Activated B cell treated with CpG ODN at 0.5 μM for 24 hours (primary cell): ENCODE results near the gene PNMA6A. TPM values are rescaled to one million over a fixed set of nuclear protein-coding genes. Genes with fewer than 3 reads are reported as not detected.
"Not testable (repeated sequence)": the region's sequence is repeated elsewhere in the genome, so short reads cannot be mapped to it uniquely, and the experiment has no call there.

Experiments used
- ATAC-seq: fragments of 200-7000 bp; cut with Tn5 transposase; one replicate; pipeline ENCODE4 v1.10.0; 2021; ENCODE audit warnings: low read depth, mild to moderate bottlenecking, moderate library complexity
- CTCF ChIA-PET: fragments of 350-600 bp; sonication (Branson Sonifier 250); formaldehyde crosslinking; loops from one replicate; lab custom pipeline; 2021; ENCODE audit warnings: antibody characterized with exemption; lab: Charles Lee
- POLR2A ChIA-PET: fragments of 350-600 bp; sonication (Branson Sonifier 250); formaldehyde crosslinking; loops from one replicate; lab custom pipeline; 2021; ENCODE audit warnings: antibody characterized with exemption; lab: Charles Lee
- DNase-seq: peaks from one replicate; pipeline ENCODE4 v3.0.0; 2022
- H3K27ac Mint-ChIP-seq: one replicate; pipeline ENCODE4 v1.8.0; 2020; ENCODE audit warnings: mixed read lengths
- H3K27me3 Mint-ChIP-seq: one replicate; pipeline ENCODE4 v1.8.0; 2021; ENCODE audit warnings: mixed read lengths
- H3K36me3 Mint-ChIP-seq: one replicate; pipeline ENCODE4 v1.8.0; 2021; ENCODE audit warnings: low read depth, mixed read lengths
- H3K4me1 Mint-ChIP-seq: one replicate; pipeline ENCODE4 v1.8.0; 2021; ENCODE audit warnings: mixed read lengths
- H3K4me3 Mint-ChIP-seq: one replicate; pipeline ENCODE4 v1.8.0; 2020; ENCODE audit warnings: mild to moderate bottlenecking, mixed read lengths
- H3K9me3 Mint-ChIP-seq: one replicate; pipeline ENCODE4 v1.8.0; 2020; ENCODE audit warnings: mixed read lengths
- CTCF ChIP-seq: fragments of 200-600 bp; IDR thresholded peaks from one replicate; pipeline ENCODE4 v1.8.0; 2022; ENCODE audit warnings: antibody characterized with exemption, mild to moderate bottlenecking
- intact Hi-C: fragments of 100-400 bp; cut with micrococcal nuclease; formaldehyde crosslinking; loops from one replicate; pipeline ENCODE4 v1.15.1; 2024
- total RNA-seq: library from RNA; stranded (reverse); gene quantifications from 2 replicates; pipeline ENCODE4 v1.2.3, GENCODE V29; 2022

The PNMA6A gene
- total RNA-seq, 1 donor from 2014 or later, result 0.38 TPM

GRCh38 chrX:153064061-153064460 is 8.2 kb upstream of the PNMA6A start:
- no peaks in the 10 kb centered on the region for H3K36me3 Mint-ChIP-seq
- DNase-seq (no peak), ATAC-seq (no peak)
- ChIA-PET CTCF (interaction anchor here (0.8 kb wide), 1 partner anchor 31 kb away, joined by 3 read pairs; no protein-coding TSS in a partner anchor), POLR2A (no interaction called here)
- no peaks in the 10 kb centered on the region for H3K9me3 Mint-ChIP-seq
- H3K27me3 Mint-ChIP-seq, result no peaks in the 10 kb centered on the region
- no peaks in the 10 kb centered on the region for H3K4me1 Mint-ChIP-seq
- intact Hi-C loops, result loop anchor here (5.0 kb wide), 1 partner anchor 253 kb away; no protein-coding TSS in a partner anchor
- H3K4me3 Mint-ChIP-seq, result no peak overlapping the region
- H3K27ac Mint-ChIP-seq, result no peak overlapping the region
- TF ChIP-seq CTCF, result no peak

DNA sequence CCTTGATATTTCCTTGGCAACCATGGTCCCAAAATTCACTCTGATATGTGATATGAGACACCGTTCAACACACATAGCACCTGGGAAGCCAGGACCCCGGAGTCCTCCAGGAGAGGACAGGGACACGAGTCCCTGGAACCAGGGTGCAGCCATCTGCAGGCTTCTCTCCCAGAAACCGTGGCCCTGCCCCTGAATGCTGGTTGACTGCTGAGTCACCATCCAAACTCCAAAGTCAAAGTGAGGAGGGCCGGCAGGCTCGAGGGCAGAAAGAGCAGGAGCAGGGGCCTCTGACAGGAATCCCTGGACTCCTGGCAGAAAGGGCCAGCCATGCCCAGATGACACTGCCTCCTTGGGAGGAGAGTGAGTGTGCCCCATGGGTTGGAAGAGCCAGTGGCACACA is 6.9 kb upstream of the PNMA6A start:
- H3K4me3 Mint-ChIP-seq, result no peak overlapping the region
- TF ChIP-seq CTCF, result no peak
- intact Hi-C loops, result no loop called here
- DNase-seq (no peak), ATAC-seq (no peak)
- ChIA-PET POLR2A (no interaction called here), CTCF (no interaction called here)
- no peaks in the 10 kb centered on the region for H3K36me3 Mint-ChIP-seq
- no peak overlapping the region for H3K27ac Mint-ChIP-seq
- H3K9me3 Mint-ChIP-seq, result no peaks in the 10 kb centered on the region
- no peaks in the 10 kb centered on the region for H3K4me1 Mint-ChIP-seq
- H3K27me3 Mint-ChIP-seq, result no peaks in the 10 kb centered on the region

DNA sequence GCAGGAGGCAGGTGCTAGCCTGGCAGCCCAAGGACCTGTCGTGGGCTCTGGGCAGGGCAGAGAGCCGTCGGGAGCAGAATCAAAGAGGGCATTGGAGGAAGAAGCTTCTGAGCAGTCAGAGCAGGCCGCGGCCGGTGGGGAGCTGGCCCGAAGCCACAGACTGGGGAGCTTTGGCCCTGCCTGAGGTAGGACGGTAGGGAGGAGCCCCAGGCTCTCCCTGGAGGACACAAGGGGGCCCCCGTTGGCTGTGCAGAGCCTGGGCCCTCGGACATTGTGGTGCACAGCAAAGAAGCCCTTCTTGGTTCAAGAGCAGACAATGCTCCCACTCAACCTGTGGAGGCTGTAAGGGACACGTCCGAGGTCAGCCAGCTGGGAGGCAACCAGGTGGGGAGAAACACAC is 5.9 kb upstream of the PNMA6A start:
- ATAC-seq, intact Hi-C loops, H3K9me3 Mint-ChIP-seq, H3K27me3 Mint-ChIP-seq, H3K4me1 Mint-ChIP-seq, POLR2A ChIA-PET, H3K4me3 Mint-ChIP-seq, CTCF ChIA-PET, H3K27ac Mint-ChIP-seq, H3K36me3 Mint-ChIP-seq, DNase-seq: not testable (repeated sequence)

DNA sequence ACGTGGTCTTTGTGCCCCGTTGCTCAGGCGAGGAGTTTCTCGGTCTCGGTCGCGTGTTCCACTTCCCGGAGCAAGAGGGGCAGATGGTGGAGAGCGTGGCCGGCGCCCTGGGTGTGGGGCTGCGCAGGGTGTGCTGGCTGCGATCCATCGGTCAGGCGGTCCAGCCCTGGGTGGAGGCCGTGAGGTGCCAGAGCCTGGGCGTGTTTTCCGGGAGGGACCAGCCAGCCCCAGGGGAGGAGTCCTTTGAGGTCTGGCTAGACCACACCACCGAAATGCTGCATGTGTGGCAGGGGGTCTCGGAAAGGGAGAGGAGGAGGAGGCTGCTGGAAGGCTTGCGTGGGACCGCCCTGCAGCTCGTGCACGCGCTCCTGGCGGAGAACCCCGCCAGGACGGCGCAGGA is 1.1 kb downstream of the PNMA6A start:
- DNase-seq, H3K36me3 Mint-ChIP-seq, CTCF ChIA-PET, H3K27ac Mint-ChIP-seq, intact Hi-C loops, H3K27me3 Mint-ChIP-seq, ATAC-seq, H3K4me1 Mint-ChIP-seq, H3K4me3 Mint-ChIP-seq, H3K9me3 Mint-ChIP-seq, POLR2A ChIA-PET: not testable (repeated sequence)

- H3K27ac Mint-ChIP-seq, result no peak overlapping the region
- no peaks in the 10 kb centered on the region for H3K9me3 Mint-ChIP-seq
- TF ChIP-seq CTCF, result no peak
Observed at GRCh38 chrX:153074262-153074899, 2.1 kb downstream of the PNMA6A start.

DNA sequence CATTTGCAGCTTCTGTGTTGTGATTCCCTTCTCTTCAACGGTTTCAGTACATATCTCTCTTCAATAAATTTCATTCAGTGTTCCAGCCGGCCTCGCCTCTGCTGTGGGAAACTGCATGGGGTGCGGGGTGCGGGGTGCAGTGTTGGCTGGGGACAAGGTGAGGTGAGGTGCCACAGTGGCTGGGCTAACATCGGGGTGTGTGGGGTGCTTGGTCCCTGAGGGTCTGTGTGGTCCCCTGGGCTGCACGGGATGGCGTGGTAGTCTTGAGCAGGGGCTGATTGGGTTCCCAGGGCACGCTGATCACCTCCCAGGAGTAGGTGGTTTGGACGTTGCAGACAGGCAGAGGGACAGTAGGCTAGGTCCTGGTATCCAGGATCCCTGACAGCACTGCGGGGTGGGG is 2.7 kb downstream of the PNMA6A start:
- ChIA-PET CTCF (no interaction called here), POLR2A (no interaction called here)
- intact Hi-C loops, result no loop called here
- Mint-ChIP-seq H3K4me3 (no peak overlapping the region), H3K27ac (no peak overlapping the region), H3K4me1 (no peaks in the 10 kb centered on the region), H3K9me3 (no peaks in the 10 kb centered on the region), H3K36me3 (no peaks in the 10 kb centered on the region), H3K27me3 (no peaks in the 10 kb centered on the region)
- no peak for DNase-seq
- no peak for ATAC-seq
- no peak for TF ChIP-seq CTCF

More at GRCh38 chrX:153074262-153074899, 2.1 kb downstream of the PNMA6A start:
- no peak overlapping the region for H3K4me3 Mint-ChIP-seq
- no peak for DNase-seq
- H3K36me3 Mint-ChIP-seq, result no peaks in the 10 kb centered on the region
- ChIA-PET CTCF (no interaction called here), POLR2A (no interaction called here)
- intact Hi-C loops, result no loop called here
- no peaks in the 10 kb centered on the region for H3K4me1 Mint-ChIP-seq
- no peaks in the 10 kb centered on the region for H3K27me3 Mint-ChIP-seq
- no peak for ATAC-seq
